ENCODE measurements around the gene NNT.
"Not testable (repeated sequence)": the region's sequence is repeated elsewhere in the genome, so short reads cannot be mapped to it uniquely, and the experiment has no call there.

NNT gene

DNA sequence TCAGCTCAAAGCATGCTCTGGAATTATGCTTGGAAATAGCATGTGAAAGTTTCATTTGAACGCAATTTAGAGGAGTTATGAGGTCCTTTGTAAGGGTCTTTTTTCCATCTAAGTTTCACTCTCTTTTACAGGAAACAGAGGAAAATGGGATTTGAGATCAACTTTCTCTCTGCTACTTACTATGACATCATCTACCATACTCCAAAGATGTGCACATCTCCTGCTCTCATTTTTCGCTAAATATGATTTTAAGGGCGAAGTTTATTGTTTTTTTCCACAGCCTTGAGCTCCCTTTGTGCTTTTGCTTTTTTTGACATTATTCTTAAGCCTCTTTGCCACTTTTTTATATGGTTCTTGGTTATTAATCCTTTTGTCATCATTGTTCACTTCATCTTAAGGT is 125.6 kb downstream of the NNT start:
- no peak for DNase-seq

DNA sequence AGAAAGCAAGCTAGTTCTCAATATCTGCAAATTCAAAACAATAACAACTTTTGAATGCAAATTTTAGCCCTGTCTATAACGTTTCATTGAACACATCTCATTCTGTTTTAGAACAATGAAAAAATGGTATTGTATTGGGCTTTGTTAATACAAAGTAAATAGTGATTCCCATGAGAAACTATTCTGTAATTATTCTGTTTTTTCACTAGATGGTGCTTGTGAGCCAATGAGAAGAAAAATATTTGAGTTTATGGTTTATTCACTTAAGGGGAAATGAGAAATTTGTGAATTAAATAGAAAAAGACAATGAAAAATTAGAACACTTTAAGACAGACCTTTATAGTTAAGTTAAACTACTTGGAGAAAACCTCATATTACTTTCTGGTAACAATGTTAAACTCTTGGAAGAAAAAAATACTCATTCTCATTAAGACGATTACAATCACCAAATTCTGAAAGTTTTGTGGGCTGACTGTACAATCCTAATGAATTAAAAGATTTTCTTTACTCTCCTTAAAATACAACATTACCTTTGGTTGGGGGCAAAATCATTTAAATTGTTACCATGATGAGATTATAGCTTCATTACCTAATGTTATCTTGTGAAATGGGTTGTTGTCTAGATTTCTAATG is 127.0 kb downstream of the NNT start:
- no peak for DNase-seq

DNA sequence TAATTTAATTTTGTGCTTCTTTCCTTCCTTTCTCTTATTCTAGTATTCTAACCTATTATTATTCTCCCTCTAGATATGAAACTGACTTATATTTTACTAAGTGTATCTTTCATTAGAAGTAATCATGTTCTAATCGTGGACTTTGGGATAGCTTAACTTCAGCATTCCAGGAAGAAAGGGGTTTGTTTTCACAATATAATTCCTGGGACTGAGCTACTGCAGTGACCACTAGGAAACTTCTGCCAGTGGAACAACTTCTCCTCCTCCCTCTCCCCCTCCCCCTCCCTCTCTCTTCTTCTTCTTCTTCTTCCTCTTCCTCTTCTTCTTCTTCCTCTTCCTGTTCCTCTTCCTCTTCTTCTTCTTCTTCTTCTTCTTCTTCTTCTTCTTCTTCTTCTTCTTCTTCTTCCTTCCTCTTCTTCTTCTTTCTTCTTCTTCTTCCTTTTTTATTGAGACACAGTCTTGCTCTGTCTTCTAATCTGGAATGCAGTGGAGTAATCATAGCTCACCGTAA is 127.9 kb downstream of the NNT start:
- no peak for DNase-seq

DNA sequence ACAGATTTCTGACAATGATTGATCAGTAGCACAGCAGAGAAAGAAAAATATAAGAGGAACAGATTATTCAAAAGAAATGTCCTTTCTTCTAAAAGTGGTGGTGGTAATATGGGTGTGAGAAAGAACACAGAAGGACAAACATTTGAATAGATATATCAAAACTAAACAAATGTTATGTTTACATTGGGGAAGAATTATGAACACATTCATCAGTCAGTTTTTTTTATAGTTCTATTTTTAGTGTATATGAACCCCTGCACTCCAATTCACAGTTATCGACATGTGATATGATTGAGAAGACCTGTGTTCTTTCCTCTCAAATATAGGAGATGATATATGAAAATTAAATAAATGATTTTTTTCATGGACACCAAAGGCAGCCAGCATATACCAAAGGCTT is 128.6 kb downstream of the NNT start:
- no peak for DNase-seq

DNA sequence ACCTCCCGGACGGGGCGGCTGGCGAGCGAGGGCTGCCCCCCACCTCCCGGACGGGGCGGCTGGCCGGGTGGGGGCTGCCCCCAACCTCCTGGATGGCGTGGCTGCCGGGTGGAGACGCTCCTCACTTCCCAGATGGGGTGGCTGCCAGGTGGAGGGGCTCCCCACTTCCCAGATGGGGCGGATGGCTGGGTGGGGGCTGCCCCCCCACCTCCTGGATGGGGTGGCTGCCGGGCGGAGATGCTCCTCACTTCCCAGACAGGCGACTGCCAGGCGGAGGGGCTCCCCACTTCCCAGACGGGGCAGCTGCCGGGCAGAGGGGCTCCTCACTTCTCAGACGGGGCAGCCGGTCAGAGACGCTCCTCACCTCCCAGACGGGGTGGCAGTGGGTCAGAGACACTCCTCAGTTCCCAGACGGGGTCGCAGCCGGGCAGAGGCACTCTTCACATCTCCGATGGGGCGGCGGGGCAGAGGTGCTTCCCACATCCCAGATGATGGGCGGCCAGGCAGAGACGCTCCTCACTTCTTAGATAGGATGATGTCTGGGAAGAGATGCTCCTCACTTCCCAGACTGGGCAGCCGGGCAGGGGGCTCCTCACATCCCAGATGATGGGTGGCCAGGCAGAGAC is 143.1 kb downstream of the NNT start:
- not testable (repeated sequence) for DNase-seq

DNA sequence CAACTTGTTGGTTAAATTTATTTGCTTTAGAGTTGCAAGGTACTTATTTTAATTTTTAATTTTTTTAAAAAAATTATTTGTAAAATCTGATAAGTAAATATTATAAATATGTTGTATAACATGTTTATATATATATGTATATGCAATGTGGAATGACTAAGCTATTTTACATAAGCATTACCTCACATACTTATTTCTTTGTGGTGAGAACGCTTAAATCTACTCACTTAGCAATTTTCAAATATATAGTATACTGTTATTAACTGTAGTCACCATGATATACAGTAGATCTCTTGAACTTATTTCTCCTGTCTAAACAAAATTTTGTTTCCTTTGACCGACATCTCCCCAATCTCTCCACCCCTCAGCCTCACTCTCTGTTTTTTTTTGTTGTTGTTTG is 147.8 kb downstream of the NNT start:
- DNase-seq, result no peak

DNA sequence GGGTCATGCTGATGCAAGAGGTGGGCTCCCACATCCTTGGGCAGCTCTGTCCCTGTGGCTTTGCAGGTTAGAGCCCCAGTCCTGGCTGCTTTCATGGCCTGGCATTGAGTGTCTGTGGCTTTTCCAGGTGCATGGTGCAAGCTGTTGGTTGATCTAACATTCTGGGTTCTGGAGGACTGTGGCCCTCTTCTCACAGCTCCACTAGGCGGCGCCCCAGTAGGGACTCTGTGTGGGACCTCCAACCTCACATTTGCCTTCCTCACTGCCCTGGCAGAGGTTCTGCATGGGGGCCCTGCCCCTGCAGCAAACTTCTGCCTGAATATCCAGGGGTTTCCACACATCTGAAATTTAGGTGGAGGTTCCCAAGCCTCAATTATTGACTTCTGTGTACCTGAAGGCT is 150.1 kb downstream of the NNT start:
- no peak for DNase-seq

Data from activated CD4-positive, alpha-beta T cell treated with anti-CD3 and anti-CD28 coated beads, Interleukin-2, amount 50 U/mL, for 4 hours (primary cell).